Suprapubic skin (tissue), 4 donors: ENCODE measurements around the gene CNGA1. TPM values are rescaled to one million over a fixed set of nuclear protein-coding genes. Genes with fewer than 3 reads are reported as not detected.

Source experiments
- DNase-seq, 2 donors: peaks; one replicate each; pipeline ENCODE4 v3.0.0-alpha.2; 2019; ENCODE audit warnings: low spot score in 2 of 2
- H3K27ac ChIP-seq: fragments of 200-600 bp; sonication (generic); one replicate; pipeline ENCODE4 v1.5.1; 2019
- H3K27me3 ChIP-seq: fragments of 200-600 bp; sonication (generic); one replicate; pipeline ENCODE4 v1.5.1; 2019
- H3K36me3 ChIP-seq: fragments of 200-600 bp; sonication (generic); one replicate; pipeline ENCODE4 v1.5.1; 2019
- H3K4me1 ChIP-seq: fragments of 200-600 bp; sonication (generic); one replicate; pipeline ENCODE4 v1.5.1; 2019
- H3K4me3 ChIP-seq: fragments of 200-600 bp; sonication (generic); one replicate; pipeline ENCODE4 v1.5.1; 2019; ENCODE audit warnings: mild to moderate bottlenecking
- H3K9me3 ChIP-seq: fragments of 200-600 bp; sonication (generic); one replicate; pipeline ENCODE4 v1.5.1; 2019
- CTCF ChIP-seq, 2 donors: fragments of 200-600 bp in 1 of 2; fragments of 450-650 bp in 1 of 2; sonication (generic) in 1 of 2; IDR thresholded peaks; one replicate each; pipeline ENCODE4 v1.5.1; 2016 to 2019; ENCODE audit warnings: antibody characterized with exemption in 2 of 2, mild to moderate bottlenecking in 1 of 2, moderate library complexity in 1 of 2
- EP300 ChIP-seq: sonication (generic); formaldehyde crosslinking; IDR thresholded peaks from one replicate; pipeline ENCODE4 v1.6.1; 2017; ENCODE audit warnings: antibody characterized with exemption
- POLR2A ChIP-seq, 2 donors: fragments of 450-650 bp; IDR thresholded peaks; one replicate each; pipeline ENCODE4 v1.6.1; 2017; ENCODE audit warnings: antibody characterized with exemption in 2 of 2, mild to moderate bottlenecking in 2 of 2, moderate library complexity in 2 of 2
- POLR2AphosphoS5 ChIP-seq, 3 donors: sonication (generic); formaldehyde crosslinking; IDR thresholded peaks; one replicate each; pipeline ENCODE4 v1.6.1; 2017; ENCODE audit warnings: antibody characterized with exemption in 3 of 3
- WGBS: methylation state at CpG from one replicate; pipeline ENCODE4 v1.1.5; 2018; 5-methylcytosine and 5-hydroxymethylcytosine counted together
- total RNA-seq, 4 donors: library from RNA; depleted of rRNA; stranded (reverse); fragments of >200 nt; gene quantifications; one replicate each; pipeline ENCODE4 v1.1.0, GENCODE V29; 2016

The CNGA1 gene
- total RNA-seq, 4 donors from 2014 or later: 1.7 to 12.5 (median 5.5) TPM

- WGBS: 83% methylated on average over 1 of the region's 1 CpG
- Histone ChIP-seq H3K27ac (no peak overlapping the region), H3K27me3 (no peaks in the 10 kb centered on the region), H3K4me3 (no peak overlapping the region), H3K36me3 (no peaks in the 10 kb centered on the region), H3K4me1 (no peaks in the 10 kb centered on the region), H3K9me3 (no peaks in the 10 kb centered on the region)
- TF ChIP-seq CTCF (IDR thresholded peaks at IDR 0.05) (no peak), POLR2A (IDR thresholded peaks at IDR 0.05) (no peak), EP300 (no peak), POLR2AphosphoS5 (IDR thresholded peaks at IDR 0.05) (no peak)
- no peak for DNase-seq
Measured at GRCh38 chr4:47972181-47972580, 44.3 kb downstream of the CNGA1 start.

DNA sequence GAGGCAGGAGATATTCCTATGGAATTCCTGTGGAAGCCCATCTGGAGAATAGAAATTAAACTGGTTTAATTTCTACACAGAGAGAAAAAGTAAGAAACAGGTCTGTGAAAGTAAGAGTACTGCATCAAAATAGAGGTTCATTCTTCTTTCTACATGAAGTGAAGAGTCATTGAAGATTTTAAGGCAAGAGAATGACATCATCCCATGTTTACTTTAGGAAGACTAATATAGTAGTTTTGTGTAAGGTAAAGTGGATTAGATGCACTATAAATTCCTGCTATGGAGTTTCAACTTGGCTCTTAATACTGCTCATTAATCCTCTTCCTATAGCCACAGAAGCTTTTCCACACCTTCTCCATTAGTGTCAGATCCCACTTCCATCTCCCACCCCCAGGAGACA lies 47.6 kb downstream of the CNGA1 start:
- Histone ChIP-seq H3K36me3 (no peaks in the 10 kb centered on the region), H3K4me1 (no peaks in the 10 kb centered on the region), H3K9me3 (no peaks in the 10 kb centered on the region), H3K27me3 (no peaks in the 10 kb centered on the region), H3K4me3 (no peak overlapping the region), H3K27ac (no peak overlapping the region)
- no peak for TF ChIP-seq CTCF (IDR thresholded peaks at IDR 0.05)
- no peak for TF ChIP-seq POLR2A (IDR thresholded peaks at IDR 0.05)
- no peak for TF ChIP-seq POLR2AphosphoS5 (IDR thresholded peaks at IDR 0.05)
- no peak for TF ChIP-seq EP300
- DNase-seq: no peak

DNA sequence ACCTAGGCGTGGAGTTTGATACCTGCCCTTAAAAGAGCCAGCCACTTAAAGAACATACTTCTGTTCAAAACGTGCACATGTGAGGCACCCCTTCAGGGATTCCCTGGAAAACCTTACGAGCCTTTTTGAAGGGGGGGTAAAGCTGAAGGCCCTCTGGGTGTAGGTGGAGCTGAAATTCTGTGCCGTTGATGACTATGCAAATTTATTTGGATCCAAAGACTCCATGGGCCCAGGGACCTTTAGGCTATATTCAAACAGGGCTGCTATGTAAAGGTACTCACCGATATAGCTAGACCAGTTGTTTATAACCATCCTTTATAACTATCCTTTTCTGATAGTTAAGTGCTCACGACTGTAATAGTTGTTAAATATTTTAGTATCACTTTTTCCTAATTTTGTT lies 61.8 kb downstream of the CNGA1 start:
- 72% methylated on average over 6 of the region's 6 CpGs for WGBS
- H3K27ac ChIP-seq: no peak overlapping the region
- no peaks in the 10 kb centered on the region for H3K36me3 ChIP-seq
- H3K4me1 ChIP-seq: no peaks in the 10 kb centered on the region
- H3K9me3 ChIP-seq: no peaks in the 10 kb centered on the region
- H3K27me3 ChIP-seq: no peaks in the 10 kb centered on the region
- no peak for TF ChIP-seq EP300
- TF ChIP-seq POLR2AphosphoS5 (IDR thresholded peaks at IDR 0.05): no peak
- TF ChIP-seq POLR2A (IDR thresholded peaks at IDR 0.05): no peak
- TF ChIP-seq CTCF (IDR thresholded peaks at IDR 0.05): no peak
- DNase-seq: no peak
- H3K4me3 ChIP-seq: no peak overlapping the region

DNA sequence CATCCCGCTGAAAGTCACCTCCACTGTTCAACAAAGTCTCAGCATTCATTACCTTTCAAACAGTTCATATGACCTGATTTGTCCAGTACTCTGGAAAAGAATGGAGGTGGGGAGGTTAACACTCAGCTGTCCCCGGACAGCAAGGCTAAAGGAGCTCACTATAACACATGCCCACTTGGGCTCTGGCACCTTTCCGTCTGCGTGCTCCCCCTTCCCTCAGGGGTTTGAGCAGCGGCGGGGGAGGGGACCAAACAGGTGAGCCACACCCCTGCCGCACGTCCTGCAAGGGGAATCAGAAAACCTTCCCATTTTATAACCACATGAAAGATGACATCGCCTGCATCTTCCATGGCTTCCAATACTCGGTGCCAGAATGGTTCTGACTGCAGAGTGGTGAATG lies 62.2 kb downstream of the CNGA1 start:
- no peaks in the 10 kb centered on the region for H3K4me1 ChIP-seq
- no peak overlapping the region for H3K27ac ChIP-seq
- WGBS: 66% methylated on average over 10 of the region's 10 CpGs
- TF ChIP-seq CTCF (IDR thresholded peaks at IDR 0.05): no peak
- no peak for TF ChIP-seq POLR2AphosphoS5 (IDR thresholded peaks at IDR 0.05)
- no peak for TF ChIP-seq EP300
- TF ChIP-seq POLR2A (IDR thresholded peaks at IDR 0.05): no peak
- H3K9me3 ChIP-seq: no peaks in the 10 kb centered on the region
- H3K4me3 ChIP-seq: no peak overlapping the region
- DNase-seq: no peak
- no peaks in the 10 kb centered on the region for H3K36me3 ChIP-seq
- no peaks in the 10 kb centered on the region for H3K27me3 ChIP-seq

DNA sequence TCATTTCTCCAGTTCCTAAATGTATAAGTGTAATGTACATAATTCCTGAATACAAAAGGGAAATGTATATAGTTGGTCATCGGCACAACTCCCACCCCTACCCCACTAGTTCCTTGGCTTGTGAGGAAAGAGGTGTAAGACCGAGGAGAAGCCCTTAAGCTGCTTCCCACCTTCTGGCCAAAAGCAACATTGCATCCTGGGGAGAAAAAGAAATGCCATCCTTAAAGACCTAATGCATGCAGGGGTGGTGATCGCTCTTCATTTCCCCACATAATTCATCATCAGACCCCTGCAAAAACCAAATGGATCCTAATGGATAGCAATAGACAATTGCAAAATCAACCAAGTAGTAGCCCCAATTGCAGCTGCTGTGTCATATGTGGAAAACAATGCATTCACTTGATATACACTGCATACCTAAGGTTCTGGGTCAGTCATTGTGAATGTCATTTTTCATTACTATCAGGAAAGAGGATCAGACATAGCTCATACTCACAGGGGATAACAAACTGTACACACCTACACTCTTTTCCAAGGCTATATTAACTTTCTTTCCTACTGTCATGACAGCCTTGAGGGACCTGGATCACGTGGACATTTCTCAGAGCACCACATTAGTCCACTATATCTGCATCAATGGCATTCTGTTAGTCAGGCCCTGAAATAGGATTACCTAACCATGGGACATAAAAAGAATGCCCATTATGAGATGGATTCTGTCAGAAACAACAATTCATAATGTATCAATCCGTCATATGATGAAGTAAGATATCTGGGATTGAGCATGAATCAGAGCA lies 70.4 kb downstream of the CNGA1 start:
- WGBS: 84% methylated on average over 5 of the region's 5 CpGs
- TF ChIP-seq CTCF (IDR thresholded peaks at IDR 0.05): no peak
- no peaks in the 10 kb centered on the region for H3K27me3 ChIP-seq
- H3K36me3 ChIP-seq: no peaks in the 10 kb centered on the region
- no peak for DNase-seq
- H3K27ac ChIP-seq: no peak overlapping the region
- no peaks in the 10 kb centered on the region for H3K4me1 ChIP-seq
- no peak overlapping the region for H3K4me3 ChIP-seq
- H3K9me3 ChIP-seq: no peaks in the 10 kb centered on the region
